Trophoblast cell (in vitro differentiated cells and primary cell): ENCODE data around the gene CYP17A1.
"Not testable (repeated sequence)": the region's sequence is repeated elsewhere in the genome, so short reads cannot be mapped to it uniquely, and the experiment has no call there.

Experiments
- DNase-seq, 2 donors: peaks; one replicate each; pipeline ENCODE4 v3.0.0-alpha.2; 2016
- H2AFZ ChIP-seq: 2 replicates; pipeline ENCODE4 v1.6.1; 2013; ENCODE audit warnings: low read length, moderate library complexity, mild to moderate bottlenecking; ENCODE audit not compliant: insufficient read depth, poor library complexity
- H2AK5ac ChIP-seq: 2 replicates; pipeline ENCODE4 v1.6.1; 2013; ENCODE audit warnings: mild to moderate bottlenecking, low read length
- H2BK120ac ChIP-seq: 2 replicates; pipeline ENCODE4 v1.6.1; 2013; ENCODE audit warnings: low read length, mild to moderate bottlenecking, moderate library complexity; ENCODE audit not compliant: insufficient read depth, poor library complexity
- H2BK12ac ChIP-seq: 2 replicates; pipeline ENCODE4 v1.6.1; 2013; ENCODE audit warnings: mild to moderate bottlenecking, low read length, moderate library complexity
- H2BK5ac ChIP-seq: 2 replicates; pipeline ENCODE4 v1.6.1; 2013; ENCODE audit warnings: low read length, low read depth, moderate library complexity, mild to moderate bottlenecking; ENCODE audit not compliant: poor library complexity
- H3K14ac ChIP-seq: 2 replicates; pipeline ENCODE4 v1.6.1; 2013; ENCODE audit warnings: mild to moderate bottlenecking, low read length
- H3K18ac ChIP-seq: 2 replicates; pipeline ENCODE4 v1.6.1; 2013; ENCODE audit warnings: mild to moderate bottlenecking, low read length
- H3K23ac ChIP-seq: 2 replicates; pipeline ENCODE4 v1.6.1; 2013; ENCODE audit warnings: low read length
- H3K27ac ChIP-seq: 2 replicates; pipeline ENCODE4 v1.5.1; 2013; ENCODE audit warnings: low read depth, mild to moderate bottlenecking, inconsistent platforms, low read length, moderate library complexity
- H3K27me3 ChIP-seq: 2 replicates; pipeline ENCODE4 v1.6.1; 2013; ENCODE audit warnings: inconsistent platforms, mild to moderate bottlenecking, low read length, moderate library complexity; ENCODE audit not compliant: insufficient read depth
- H3K36me3 ChIP-seq, 2 experiments: 1 replicate in 1 of 2; 2 replicates in 1 of 2; pipeline ENCODE4 v1.6.1; 2013; ENCODE audit warnings: low read length in 2 of 2, mild to moderate bottlenecking in 2 of 2, moderate library complexity in 1 of 2; ENCODE audit not compliant: insufficient read depth in 2 of 2, control insufficient read depth in 1 of 2
- H3K4ac ChIP-seq: 2 replicates; pipeline ENCODE4 v1.6.1; 2013; ENCODE audit warnings: low read depth, mild to moderate bottlenecking, low read length, moderate library complexity
- H3K4me1 ChIP-seq, 2 experiments: 1 replicate in 1 of 2; 2 replicates in 1 of 2; pipeline ENCODE4 v1.6.1; 2013; ENCODE audit warnings: low read length in 2 of 2, mild to moderate bottlenecking in 2 of 2, moderate library complexity in 1 of 2; ENCODE audit not compliant: insufficient read depth in 2 of 2, control insufficient read depth in 1 of 2
- H3K4me2 ChIP-seq: 2 replicates; pipeline ENCODE4 v1.6.1; 2013; ENCODE audit warnings: inconsistent platforms, mild to moderate bottlenecking, low read length, moderate library complexity
- H3K4me3 ChIP-seq: 2 replicates; pipeline ENCODE4 v1.5.1; 2013; ENCODE audit warnings: mild to moderate bottlenecking, low read depth, low read length, inconsistent platforms
- H3K79me1 ChIP-seq: one replicate; pipeline ENCODE4 v1.6.1; 2013; ENCODE audit warnings: low read length
- H3K79me2 ChIP-seq: 2 replicates; pipeline ENCODE4 v1.6.1; 2013; ENCODE audit warnings: low read length, mild to moderate bottlenecking; ENCODE audit not compliant: control insufficient read depth, insufficient read depth, poor library complexity
- H3K9ac ChIP-seq: 2 replicates; pipeline ENCODE4 v1.6.1; 2013; ENCODE audit warnings: mild to moderate bottlenecking, low read length
- H3K9me3 ChIP-seq: 2 replicates; pipeline ENCODE4 v1.6.1; 2013; ENCODE audit warnings: low read depth, mild to moderate bottlenecking, control low read depth, inconsistent platforms, low read length; ENCODE audit not compliant: insufficient read depth
- H4K12ac ChIP-seq: 2 replicates; pipeline ENCODE4 v1.6.1; 2013; ENCODE audit warnings: low read depth, mild to moderate bottlenecking, low read length, moderate library complexity
- H4K8ac ChIP-seq: 2 replicates; pipeline ENCODE4 v1.6.1; 2013; ENCODE audit warnings: low read depth, mild to moderate bottlenecking, low read length, moderate library complexity
- H4K91ac ChIP-seq: one replicate; pipeline ENCODE4 v1.6.1; 2013; ENCODE audit warnings: low read depth, mild to moderate bottlenecking, low read length, moderate library complexity
- WGBS: extraction: QIAGEN DNeasy Blood & Tissue Kit; methylation state at CpG from one replicate; pipeline ENCODE4 v1.1.7; 2013; ENCODE audit warnings: missing lambda C conversion rate; ENCODE audit not compliant: insufficient read length, insufficient coverage; ENCODE audit errors: extremely low coverage; 5-methylcytosine and 5-hydroxymethylcytosine counted together

Gene CYP17A1

GRCh38 chr10:102844190-102844776 is 7.1 kb upstream of the CYP17A1 start:
- H3K79me1 ChIP-seq = not testable (repeated sequence)

GRCh38 chr10:102843139-102843538 is 5.9 kb upstream of the CYP17A1 start:
- H3K4me3 ChIP-seq = not testable (repeated sequence)

More at GRCh38 chr10:102844190-102844776, 7.1 kb upstream of the CYP17A1 start:
- WGBS = no CpG with 5 or more reads among the region's 6 CpGs
- H4K12ac ChIP-seq, H3K9me3 ChIP-seq, H3K79me2 ChIP-seq, H2BK12ac ChIP-seq, H3K27ac ChIP-seq, H3K27me3 ChIP-seq, H4K91ac ChIP-seq, DNase-seq, H2AFZ ChIP-seq, H4K8ac ChIP-seq, H3K4me1 ChIP-seq, H3K4me3 ChIP-seq, H3K14ac ChIP-seq, H2AK5ac ChIP-seq, H3K36me3 ChIP-seq, H3K4me2 ChIP-seq, H3K4ac ChIP-seq, H3K9ac ChIP-seq, H2BK5ac ChIP-seq, H3K23ac ChIP-seq, H3K18ac ChIP-seq, H2BK120ac ChIP-seq: not testable (repeated sequence)

GRCh38 chr10:102841827-102842345 is 4.7 kb upstream of the CYP17A1 start:
- peaks cover 13% of the 10 kb centered on the region for H3K9me3 ChIP-seq
- no peak for DNase-seq
- no peak overlapping the region for H2BK12ac ChIP-seq
- no peaks in the 10 kb centered on the region for H3K27me3 ChIP-seq
- WGBS = no CpG with 5 or more reads among the region's 11 CpGs
- H3K79me1 ChIP-seq = no peaks in the 10 kb centered on the region
- H3K36me3 ChIP-seq = no peaks in the 10 kb centered on the region
- no peak overlapping the region for H3K27ac ChIP-seq
- H3K4me1 ChIP-seq = no peaks in the 10 kb centered on the region
- no peaks in the 10 kb centered on the region for H3K79me2 ChIP-seq
- H2AFZ ChIP-seq = no peak overlapping the region
- no peak overlapping the region for H3K4me3 ChIP-seq
- no peak overlapping the region for H3K4ac ChIP-seq
- H3K18ac ChIP-seq = no peak overlapping the region
- H4K91ac ChIP-seq = no peak overlapping the region
- no peak overlapping the region for H4K8ac ChIP-seq
- no peak overlapping the region for H3K9ac ChIP-seq
- H3K14ac ChIP-seq = no peak overlapping the region
- no peak overlapping the region for H2BK5ac ChIP-seq
- no peak overlapping the region for H2BK120ac ChIP-seq
- H3K23ac ChIP-seq = no peak overlapping the region
- H3K4me2 ChIP-seq = no peak overlapping the region
- H2AK5ac ChIP-seq = no peak overlapping the region
- H4K12ac ChIP-seq = no peak overlapping the region

More at GRCh38 chr10:102843139-102843538, 5.9 kb upstream of the CYP17A1 start:
- DNase-seq, H3K27ac ChIP-seq, H3K4ac ChIP-seq, H2BK120ac ChIP-seq, H3K36me3 ChIP-seq, H3K18ac ChIP-seq, H2BK5ac ChIP-seq, H3K9me3 ChIP-seq, H3K9ac ChIP-seq, H2AK5ac ChIP-seq, H3K27me3 ChIP-seq, H3K14ac ChIP-seq, H3K79me2 ChIP-seq, H4K8ac ChIP-seq, H3K79me1 ChIP-seq, H2AFZ ChIP-seq, H4K12ac ChIP-seq, H2BK12ac ChIP-seq, H3K4me2 ChIP-seq, H3K4me1 ChIP-seq, H4K91ac ChIP-seq, H3K23ac ChIP-seq: not testable (repeated sequence)
- WGBS = no CpG with 5 or more reads among the region's 8 CpGs

GRCh38 chr10:102838276-102838927 is 1.2 kb upstream of the CYP17A1 start:
- H2BK12ac ChIP-seq, H3K36me3 ChIP-seq, H4K91ac ChIP-seq, H3K4ac ChIP-seq, H4K8ac ChIP-seq, H2BK120ac ChIP-seq, H2AFZ ChIP-seq, H3K4me1 ChIP-seq, H3K27ac ChIP-seq, H3K79me1 ChIP-seq, H3K4me3 ChIP-seq, H3K23ac ChIP-seq, H3K18ac ChIP-seq, H3K27me3 ChIP-seq, H3K14ac ChIP-seq, H3K79me2 ChIP-seq, H4K12ac ChIP-seq, H3K9ac ChIP-seq, H2AK5ac ChIP-seq, H3K4me2 ChIP-seq, DNase-seq, H2BK5ac ChIP-seq: not testable (repeated sequence)
- no CpG with 5 or more reads among the region's 9 CpGs for WGBS
- peaks cover 10% of the 10 kb centered on the region for H3K9me3 ChIP-seq
